ENCODE data around the gene FRMD5.

GRCh38 chr15:44181410-44181809 is 13.7 kb downstream of the FRMD5 start:
- TF ChIP-seq CTCF (conservative IDR thresholded peaks at IDR 0.05 in 1 of 2, IDR thresholded peaks at IDR 0.05 in 1 of 2; ENCODE audit: low read depth in 1 of 2, low read length in 2 of 2) = no peak
- no peak for TF ChIP-seq EZH2 (IDR thresholded peaks at IDR 0.05; ENCODE audit: low read length, missing control alignments)

All from fibroblast of lung (primary cell).